Gastrocnemius medialis (tissue), 4 donors: ENCODE data around the gene DPYD. TPM values are rescaled to one million over a fixed set of nuclear protein-coding genes. Genes with fewer than 3 reads are reported as not detected.

Source experiments
- ATAC-seq, 2 donors: fragments of 150-250 bp; one replicate each; pipeline ENCODE4 v1.9.1; 2016
- DNase-seq, 2 donors: peaks; one replicate each; pipeline ENCODE4 v3.0.0-alpha.2; 2019
- H3K27ac ChIP-seq, 4 donors: fragments of 200-600 bp; sonication (generic); 1 replicate in 1 of 4; 2 replicates in 3 of 4; pipeline ENCODE4 v1.5.1; 2016 to 2018; ENCODE audit warnings: mild to moderate bottlenecking in 2 of 4, moderate library complexity in 1 of 4
- H3K27me3 ChIP-seq, 3 donors: fragments of 200-600 bp; sonication (generic) in 2 of 3; 1 replicate in 1 of 3; 2 replicates in 2 of 3; pipeline versions ENCODE4 v1.5.1 to v1.6.0; 2016 to 2019; ENCODE audit warnings: mild to moderate bottlenecking in 1 of 3, moderate library complexity in 1 of 3
- H3K36me3 ChIP-seq, 2 donors: fragments of 200-600 bp; sonication (generic) in 1 of 2; one replicate each; pipeline ENCODE4 v1.5.1; 2017 to 2018
- H3K4me1 ChIP-seq, 2 donors: fragments of 200-600 bp; sonication (generic) in 1 of 2; one replicate each; pipeline ENCODE4 v1.5.1; 2016 to 2017; ENCODE audit warnings: mild to moderate bottlenecking in 2 of 2
- H3K4me3 ChIP-seq, 4 donors: fragments of 200-600 bp; sonication (generic) in 3 of 4; 1 replicate in 1 of 4; 2 replicates in 3 of 4; pipeline ENCODE4 v1.5.1; 2016 to 2019; ENCODE audit warnings: mild to moderate bottlenecking in 2 of 4
- H3K9me3 ChIP-seq, 3 donors: fragments of 200-600 bp; sonication (generic) in 2 of 3; 1 replicate in 1 of 3; 2 replicates in 2 of 3; pipeline ENCODE4 v1.5.1; 2016 to 2019
- CTCF ChIP-seq, 5 experiments: fragments of 450-650 bp in 3 of 5; fragments of 200-600 bp in 2 of 5; sonication (generic) in 2 of 5; IDR thresholded peaks in 4 of 5; conservative IDR thresholded peaks in 1 of 5; 1 replicate in 4 of 5; 2 replicates in 1 of 5; pipeline ENCODE4 v1.5.1; 2016 to 2019; ENCODE audit warnings: antibody characterized with exemption in 5 of 5, mild to moderate bottlenecking in 3 of 5, moderate library complexity in 3 of 5
- POLR2A ChIP-seq, 2 donors: fragments of 450-650 bp; IDR thresholded peaks; one replicate each; pipeline ENCODE4 v1.6.1; 2017; ENCODE audit warnings: antibody characterized with exemption in 2 of 2, mild to moderate bottlenecking in 2 of 2, moderate library complexity in 2 of 2
- in situ Hi-C, 4 donors: fragments of 200-750 bp; cut with MboI; loops; one replicate each; pipeline versions ENCODE4 v1.15.0 to v1.8.0; 2017; ENCODE audit warnings: low sequenced_read_pairs in 4 of 4
- intact Hi-C: fragments of 100-400 bp; cut with DNase I; formaldehyde crosslinking; loops from one replicate; pipeline ENCODE4 v1.15.1; 2023; ENCODE audit warnings: low total_unique reads
- total RNA-seq, 4 donors: library from RNA; depleted of rRNA; stranded (reverse); fragments of >200 nt; gene quantifications; one replicate each; pipeline versions ENCODE4 v1.1.0 to v1.2.3, GENCODE V29; 2016

Gene DPYD
- total RNA-seq, 4 donors from 2014 or later: 4.6 to 13.9 (median 9.1) TPM

DNA sequence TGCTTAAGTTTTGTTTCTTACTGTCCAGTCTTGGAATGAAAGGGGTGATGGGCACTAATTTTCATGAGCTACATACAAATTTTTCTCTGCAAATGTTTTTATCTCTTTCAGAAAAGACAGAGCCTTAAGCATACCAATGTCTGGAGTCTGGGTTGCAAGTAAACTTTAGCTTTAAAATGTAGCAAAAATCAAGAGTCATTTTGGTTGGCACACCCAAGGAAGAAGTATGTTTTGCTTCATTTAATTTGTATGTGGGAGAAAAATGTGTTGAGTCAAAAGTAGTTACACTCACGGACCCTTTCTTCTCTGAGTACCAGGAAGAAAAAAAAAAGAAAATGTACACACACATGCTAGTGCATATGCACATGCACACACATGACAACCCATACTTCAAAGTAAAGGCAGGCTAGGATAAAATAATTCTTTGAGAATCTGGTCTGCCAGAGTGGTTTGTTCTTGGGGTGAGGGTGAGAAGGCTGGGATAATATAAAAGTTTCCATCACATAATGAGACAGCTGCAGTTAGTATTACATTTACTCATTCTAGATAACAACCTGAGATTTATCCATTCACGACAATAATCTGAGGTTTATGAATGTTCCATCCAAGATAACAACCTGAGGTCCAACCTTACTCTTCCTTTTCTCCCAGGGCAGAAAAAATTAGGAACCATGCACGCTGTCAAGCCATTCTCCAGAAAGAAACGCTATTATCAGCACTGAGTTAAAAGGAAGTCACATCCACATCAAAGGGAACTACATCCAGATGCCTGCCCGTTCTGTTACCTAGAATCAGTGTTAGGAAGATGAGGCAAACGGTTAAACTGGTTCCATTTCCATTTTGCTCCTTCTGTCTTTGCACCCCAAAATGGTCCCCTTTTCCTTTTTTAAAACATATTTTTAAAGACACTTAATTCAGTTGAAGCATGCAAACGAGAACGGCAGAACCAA lies 9.3 kb downstream of the DPYD start:
- H3K4me3 ChIP-seq: no peak overlapping the region
- DNase-seq: no peak
- no peaks in the 10 kb centered on the region for H3K9me3 ChIP-seq
- peaks cover 2 to 4% of the 10 kb centered on the region in 2 donors for H3K4me1 ChIP-seq
- in situ Hi-C loops: no loop called here
- TF ChIP-seq POLR2A (IDR thresholded peaks at IDR 0.05) (no peak), CTCF (IDR thresholded peaks at IDR 0.05 in 4 of 5, conservative IDR thresholded peaks at IDR 0.05 in 1 of 5) (no peak)
- no peak overlapping the region for H3K27ac ChIP-seq
- H3K27me3 ChIP-seq: no peaks in the 10 kb centered on the region
- no peak for ATAC-seq
- intact Hi-C loops: no loop called here
- no peaks in the 10 kb centered on the region for H3K36me3 ChIP-seq

- H3K9me3 ChIP-seq: no peaks in the 10 kb centered on the region
- intact Hi-C loops: no loop called here
- no peaks in the 10 kb centered on the region for H3K27me3 ChIP-seq
- TF ChIP-seq CTCF (IDR thresholded peaks at IDR 0.05 in 4 of 5, conservative IDR thresholded peaks at IDR 0.05 in 1 of 5) (no peak), POLR2A (IDR thresholded peaks at IDR 0.05) (no peak)
- no peaks in the 10 kb centered on the region for H3K36me3 ChIP-seq
- H3K4me1 ChIP-seq: peaks cover 8% of the 10 kb centered on the region in 2 donors
- no peak overlapping the region for H3K4me3 ChIP-seq
- no peak overlapping the region for H3K27ac ChIP-seq
- ATAC-seq: no peak
- DNase-seq: no peak
- in situ Hi-C loops: no loop called here
These were observed 11.6 kb downstream of the DPYD start for GRCh38 chr1:97909266-97909665.

GRCh38 chr1:97907886-97908285 lies 12.9 kb downstream of the DPYD start:
- H3K9me3 ChIP-seq: no peaks in the 10 kb centered on the region
- no peak overlapping the region for H3K4me3 ChIP-seq
- H3K36me3 ChIP-seq: no peaks in the 10 kb centered on the region
- no peak overlapping the region for H3K27ac ChIP-seq
- TF ChIP-seq CTCF (IDR thresholded peaks at IDR 0.05 in 4 of 5, conservative IDR thresholded peaks at IDR 0.05 in 1 of 5) (no peak), POLR2A (IDR thresholded peaks at IDR 0.05) (no peak)
- ATAC-seq (no peak), DNase-seq (no peak)
- no peaks in the 10 kb centered on the region for H3K27me3 ChIP-seq
- in situ Hi-C loops (no loop called here), intact Hi-C loops (no loop called here)
- H3K4me1 ChIP-seq: peaks cover 12 to 15% of the 10 kb centered on the region in 2 donors

DNA sequence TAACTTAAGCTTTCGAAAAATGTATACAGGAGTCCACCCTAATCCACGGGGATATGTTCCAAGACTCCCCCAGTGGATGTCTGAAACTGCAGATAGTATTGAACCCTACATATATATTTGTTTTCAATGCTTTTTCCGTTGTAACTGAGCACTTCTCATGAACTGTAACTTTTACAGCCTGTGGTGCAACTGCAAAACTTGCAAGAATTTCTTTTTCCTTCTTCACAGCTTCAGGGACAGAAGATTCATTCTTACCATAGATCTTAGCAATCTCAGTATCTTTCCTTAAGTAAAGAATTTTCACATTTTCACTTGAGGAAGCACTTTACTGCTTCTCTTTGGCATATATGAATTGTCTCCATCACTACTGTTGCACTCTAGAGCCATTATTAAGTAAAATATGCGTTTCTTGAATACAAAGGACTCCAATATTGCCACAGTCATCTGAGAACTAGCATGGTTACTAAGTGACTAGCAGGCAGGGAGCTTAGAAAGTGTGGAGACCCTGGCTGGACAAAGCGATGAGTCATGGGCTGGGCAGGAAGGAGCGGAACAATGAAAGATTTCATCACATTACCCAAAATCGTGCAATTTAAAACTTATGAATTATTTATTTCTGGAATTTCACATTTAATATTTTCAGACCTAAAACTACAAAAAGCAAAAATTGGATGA lies 14.1 kb downstream of the DPYD start:
- no peak for TF ChIP-seq CTCF (IDR thresholded peaks at IDR 0.05 in 4 of 5, conservative IDR thresholded peaks at IDR 0.05 in 1 of 5)
- no peak for TF ChIP-seq POLR2A (IDR thresholded peaks at IDR 0.05)
- DNase-seq (peak; percentile 10 to 33), ATAC-seq (peak in 1 of 2 donors; percentile 69)
- Histone ChIP-seq H3K27me3 (no peaks in the 10 kb centered on the region), H3K36me3 (no peaks in the 10 kb centered on the region), H3K9me3 (no peaks in the 10 kb centered on the region), H3K4me3 (no peak overlapping the region), H3K4me1 (peaks cover 15 to 20% of the 10 kb centered on the region in 2 donors), H3K27ac (no peak overlapping the region)
- in situ Hi-C loops (no loop called here), intact Hi-C loops (no loop called here)
